Measurements from ENCODE around the gene PLCB1. TPM values are rescaled to one million over a fixed set of nuclear protein-coding genes. Genes with fewer than 3 reads are reported as not detected.
A peak's percentile ranks its signal among the peaks of the same experiment; 100 is the strongest.
"Not testable (repeated sequence)": the region's sequence is repeated elsewhere in the genome, so short reads cannot be mapped to it uniquely, and the experiment has no call there.

Gene PLCB1
- 4.6 and 7.2 TPM in 2 replicates for total RNA-seq (2014; rRNA removed; shearing (Covaris generic))
- 2.3 and 2.8 TPM in 2 replicates for polyA plus RNA-seq (2015; cell fraction: cytosol; rRNA removed)
- 2.3 and 5.4 TPM in 2 replicates for polyA plus RNA-seq (2015; cell fraction: nucleus; rRNA removed)

DNA sequence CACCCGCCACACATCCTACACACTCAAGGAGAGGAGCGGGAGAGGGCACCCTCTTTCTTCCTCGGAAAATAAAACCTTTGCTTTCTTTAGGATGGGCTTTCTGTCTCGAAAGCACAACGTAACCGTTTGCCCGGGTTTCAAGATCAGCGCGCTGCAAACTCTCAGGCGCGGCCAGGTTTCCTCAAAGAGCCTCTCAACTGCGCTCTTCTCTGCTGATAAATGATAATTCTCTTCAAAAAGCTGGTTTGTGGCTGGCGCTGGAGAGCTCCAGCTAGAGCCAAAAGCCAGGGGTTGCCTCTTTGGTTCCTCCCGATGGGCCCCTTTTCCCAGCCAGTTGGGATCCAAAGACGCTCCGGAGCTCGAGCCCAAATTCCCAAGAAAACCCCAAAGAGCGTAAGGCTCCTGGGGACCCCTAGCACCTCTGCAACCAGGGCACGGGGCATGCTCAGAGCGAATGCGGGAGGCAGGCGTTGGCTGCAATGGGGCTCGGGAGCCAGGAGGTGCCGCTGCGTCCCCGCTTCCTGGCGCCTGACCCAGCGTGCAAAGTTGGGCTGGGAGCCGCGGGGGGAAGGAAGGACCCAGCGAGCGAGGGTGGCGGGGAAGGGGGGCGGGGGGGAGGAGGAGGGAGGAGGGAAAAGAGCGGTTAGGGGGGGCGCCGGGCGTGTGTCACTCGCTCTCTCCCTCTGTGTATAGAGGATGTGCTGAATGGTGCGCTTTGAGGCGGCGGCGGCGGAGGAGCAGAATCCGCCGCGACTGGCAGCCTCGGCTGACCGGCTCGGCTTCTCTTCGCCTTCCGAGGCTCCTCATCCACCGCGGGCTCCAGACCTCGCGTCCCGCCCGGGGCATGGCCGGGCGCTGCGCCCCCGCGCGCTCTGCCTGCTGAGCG is at the start of gene PLCB1:
Gene PLCB1 (plus strand): TSS at position 669 of the 886 bp plus-strand sequence. CDS start 386 bp downstream, outside the sequence.
- DNase-seq (ENCODE audit: low read depth): peak; percentile 74

DNA sequence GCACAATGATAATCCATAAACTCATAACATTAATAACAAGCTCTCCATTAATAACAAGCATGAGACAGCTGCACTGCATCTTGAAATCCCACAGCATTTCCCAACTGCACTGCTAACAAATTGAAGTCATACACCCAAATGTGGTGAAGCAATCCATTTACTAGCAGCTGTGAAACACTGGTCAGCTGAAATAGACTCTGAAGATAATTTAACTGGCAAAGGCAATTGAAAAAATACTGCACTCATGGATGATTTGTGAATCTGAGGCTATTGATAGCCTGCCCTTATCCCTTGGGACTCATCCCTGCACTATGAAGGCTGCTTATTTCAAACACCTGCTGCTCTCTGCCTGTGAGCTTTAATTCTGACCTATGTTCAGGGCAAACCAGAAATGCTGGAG is 49.1 kb upstream of the PLCB1 start:
- no peak for DNase-seq (ENCODE audit: low read depth)

GRCh38 chr20:8089668-8090067 is 42.4 kb upstream of the PLCB1 start:
- DNase-seq (ENCODE audit: low read depth): no peak

GRCh38 chr20:8094415-8094818 is 37.6 kb upstream of the PLCB1 start:
- DNase-seq (ENCODE audit: low read depth): no peak

DNA sequence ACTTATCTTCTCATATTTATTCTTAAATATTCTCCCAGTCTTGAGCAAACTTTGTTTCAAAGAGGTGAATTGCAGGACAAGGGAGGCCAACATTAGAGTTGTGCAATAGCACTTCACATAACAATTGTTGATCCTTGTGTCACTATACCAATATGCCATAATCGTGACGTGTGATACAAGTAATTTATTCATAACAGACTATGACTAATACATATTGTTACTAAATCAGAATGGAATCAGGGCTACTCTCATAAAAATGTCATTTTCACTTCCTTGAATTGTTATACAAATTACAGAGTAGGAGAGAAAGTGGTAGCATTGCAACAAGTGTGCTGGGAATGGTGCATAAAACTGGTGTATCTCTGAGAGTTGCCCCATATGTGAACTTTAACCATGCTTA is 37.2 kb upstream of the PLCB1 start:
- no peak for DNase-seq (ENCODE audit: low read depth)

GRCh38 chr20:8095648-8096572 is 36.2 kb upstream of the PLCB1 start:
- peak; percentile 56 for DNase-seq (ENCODE audit: low read depth)

- no peak for DNase-seq (ENCODE audit: low read depth)
These were observed 34.8 kb upstream of the PLCB1 start for GRCh38 chr20:8097307-8097706.

GRCh38 chr20:8104252-8104651 is 27.8 kb upstream of the PLCB1 start:
- no peak for DNase-seq (ENCODE audit: low read depth)

DNA sequence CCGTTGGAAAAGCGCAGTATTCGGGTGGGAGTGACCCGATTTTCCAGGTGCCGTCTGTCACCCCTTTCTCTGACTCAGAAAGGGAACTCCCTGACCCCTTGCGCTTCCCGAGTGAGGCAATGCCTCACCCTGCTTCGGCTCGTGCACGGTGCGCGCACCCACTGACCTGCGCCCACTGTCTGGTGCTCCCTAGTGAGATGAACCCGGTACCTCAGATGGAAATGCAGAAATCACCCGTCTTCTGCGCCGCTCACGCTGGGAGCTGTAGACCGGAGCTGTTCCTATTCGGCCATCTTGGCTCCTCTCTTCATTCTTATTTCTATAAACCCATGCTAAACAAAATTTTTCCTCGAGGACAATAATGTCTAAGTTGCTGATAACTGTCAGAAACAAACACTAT is 17.5 kb upstream of the PLCB1 start:
- DNase-seq (ENCODE audit: low read depth): not testable (repeated sequence)

DNA sequence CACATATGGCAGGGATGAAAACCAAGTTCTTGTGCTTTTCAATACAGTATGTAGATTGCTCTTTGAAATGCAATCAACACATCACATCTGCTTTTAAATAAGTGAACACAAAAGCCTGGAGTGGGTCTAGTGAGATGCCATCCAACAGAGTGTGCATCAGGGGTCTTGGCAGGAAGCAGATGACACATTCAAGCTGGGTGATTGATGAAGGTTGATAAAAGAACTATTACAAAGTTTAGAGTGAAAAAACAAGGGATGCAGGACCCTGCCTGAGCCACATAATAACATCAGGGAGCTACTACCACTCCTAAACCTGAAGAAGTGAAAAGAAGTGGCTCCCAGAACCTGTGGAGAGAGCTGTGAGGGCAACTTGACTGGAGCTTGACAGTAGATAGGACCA is 16.6 kb upstream of the PLCB1 start:
- DNase-seq (ENCODE audit: low read depth): no peak

- peak; percentile 31 for DNase-seq (ENCODE audit: low read depth)
These were observed 15.8 kb upstream of the PLCB1 start for GRCh38 chr20:8116067-8116811.

DNA sequence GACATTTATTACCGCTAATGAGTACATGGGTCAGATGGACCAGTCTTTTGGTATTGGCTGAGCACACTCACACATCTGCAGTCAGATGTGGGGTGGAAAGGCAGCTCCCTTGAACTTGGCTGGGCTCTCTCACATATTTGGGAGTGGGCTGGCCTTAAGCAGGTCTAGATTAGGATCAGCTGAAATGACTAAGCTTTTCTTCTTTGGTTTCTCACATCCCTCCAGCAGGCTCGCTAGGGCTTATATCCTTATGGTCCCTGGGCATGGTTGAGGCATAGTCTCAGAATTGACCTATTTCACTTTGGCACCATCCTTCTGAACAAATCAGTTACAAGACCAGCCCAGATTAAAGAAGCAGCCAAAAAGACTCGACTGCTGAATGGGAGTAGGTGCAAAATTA is 14.4 kb upstream of the PLCB1 start:
- DNase-seq (ENCODE audit: low read depth): no peak

DNA sequence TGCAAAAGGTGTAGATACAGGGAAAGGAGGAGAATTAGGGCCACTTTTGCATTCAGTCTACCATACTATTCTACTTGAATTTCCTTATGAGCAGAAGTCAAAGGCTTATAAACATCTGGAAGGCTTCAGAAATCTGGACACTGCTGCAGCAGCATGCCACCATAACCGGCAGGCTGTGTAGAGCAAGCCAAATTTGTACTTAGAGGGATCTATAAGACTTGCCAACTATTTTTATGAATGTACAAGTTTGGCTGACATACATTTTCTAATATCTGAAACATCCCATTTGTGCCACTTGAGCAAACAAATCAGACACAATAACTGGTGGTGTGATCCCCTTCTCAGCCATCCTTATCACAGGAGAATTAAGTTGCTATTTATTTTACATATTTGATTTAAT is 14.0 kb upstream of the PLCB1 start:
- no peak for DNase-seq (ENCODE audit: low read depth)

DNA sequence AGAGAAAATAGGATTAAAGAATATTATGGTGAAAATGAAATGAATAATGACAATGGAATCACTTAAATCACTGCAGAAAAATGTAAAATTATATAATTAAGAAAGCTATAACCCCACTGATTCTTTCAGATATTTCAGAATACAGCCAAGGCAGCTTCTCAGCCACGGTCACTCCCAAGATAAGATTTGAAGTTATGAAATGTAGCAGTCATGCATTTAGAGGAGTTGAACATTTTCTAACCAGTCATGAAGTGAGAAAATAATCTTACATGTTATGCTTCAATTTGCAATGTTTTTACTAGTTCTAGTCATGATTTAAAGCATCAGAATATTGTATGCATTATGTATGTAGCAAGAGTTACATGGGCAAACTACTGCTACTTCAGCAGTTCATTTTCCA is 13.3 kb upstream of the PLCB1 start:
- no peak for DNase-seq (ENCODE audit: low read depth)

- DNase-seq (ENCODE audit: low read depth): no peak
These were observed 10.4 kb upstream of the PLCB1 start for GRCh38 chr20:8121666-8122065.

GRCh38 chr20:8124639-8125038 is 7.4 kb upstream of the PLCB1 start:
- no peak for DNase-seq (ENCODE audit: low read depth)

DNA sequence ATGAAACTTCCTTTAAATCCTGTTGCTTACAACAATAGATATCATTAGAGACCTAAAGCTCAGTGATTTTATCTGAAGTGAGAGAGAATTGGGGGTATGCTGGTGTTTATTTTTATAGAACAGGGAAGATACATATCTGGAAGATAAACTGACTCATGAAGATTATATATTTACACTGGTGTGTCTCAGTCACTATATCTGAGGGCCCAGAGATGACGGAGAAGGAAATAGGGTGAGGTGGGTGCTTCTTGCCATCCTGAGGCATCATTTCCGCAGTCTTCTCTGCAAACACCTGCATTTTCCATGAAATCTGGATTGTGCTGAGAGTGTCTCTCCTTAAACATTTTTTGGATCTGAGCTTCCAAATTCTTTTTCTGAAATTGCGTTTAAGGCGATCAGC is 5.9 kb upstream of the PLCB1 start:
- no peak for DNase-seq (ENCODE audit: low read depth)

- no peak for DNase-seq (ENCODE audit: low read depth)
These were observed 5.2 kb upstream of the PLCB1 start for GRCh38 chr20:8126841-8127378.

DNA sequence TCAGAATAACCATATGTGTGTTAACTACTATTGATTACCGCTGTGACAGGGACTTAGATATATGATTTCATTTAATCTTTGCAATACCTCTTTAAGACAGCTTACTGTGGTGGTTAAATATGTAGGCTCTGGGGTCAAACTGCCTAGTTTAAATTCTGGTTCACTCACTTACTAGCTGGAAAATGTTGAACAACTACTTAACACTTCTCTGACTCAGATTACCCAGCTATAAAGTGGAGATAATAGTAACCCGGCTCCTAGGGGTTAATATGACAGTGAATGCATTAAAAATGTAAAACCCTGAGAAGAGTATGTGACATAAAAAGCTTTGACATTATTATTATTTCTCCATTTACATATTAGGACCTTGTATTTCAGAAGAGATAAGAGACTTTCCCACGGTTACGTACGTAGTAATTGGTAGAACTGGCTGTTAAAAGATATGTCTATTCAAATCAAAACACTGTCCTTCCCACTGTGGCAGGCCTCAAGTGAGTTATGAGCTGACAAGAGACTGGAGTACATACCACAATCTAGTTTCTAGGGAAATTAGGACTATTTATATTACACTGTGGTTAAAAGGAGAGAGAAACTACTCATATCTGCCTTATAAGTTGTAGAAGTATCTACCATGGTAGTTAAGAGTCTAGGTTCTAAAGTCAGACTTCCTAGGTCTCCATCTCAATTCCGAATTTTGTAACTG is 4.4 kb upstream of the PLCB1 start:
- no peak for DNase-seq (ENCODE audit: low read depth)
